ENCODE measurements around the gene ANXA3.

- TF ChIP-seq CTCF (conservative IDR thresholded peaks at IDR 0.05; ENCODE audit: low read depth, low read length), result no peak
- TF ChIP-seq EZH2 (IDR thresholded peaks at IDR 0.05; ENCODE audit: borderline replicate concordance, low read depth, low read length, poor library complexity, severe bottlenecking), result no peak
These were observed 6.9 kb upstream of the ANXA3 start for GRCh38 chr4:78544678-78545077.

Measured in A673 (cell line).